HG02884 (cell line): ENCODE data around the gene ZNF282.
"Not testable (repeated sequence)": the region's sequence is repeated elsewhere in the genome, so short reads cannot be mapped to it uniquely, and the experiment has no call there.

ENCODE experiments used
- ATAC-seq: cut with Tn5 transposase; IDR thresholded peaks from one replicate; pipeline ENCODE4 v1.9.1; 2021; ENCODE audit warnings: mild to moderate bottlenecking, moderate library complexity; ENCODE audit not compliant: unreplicated experiment

ZNF282 gene

DNA sequence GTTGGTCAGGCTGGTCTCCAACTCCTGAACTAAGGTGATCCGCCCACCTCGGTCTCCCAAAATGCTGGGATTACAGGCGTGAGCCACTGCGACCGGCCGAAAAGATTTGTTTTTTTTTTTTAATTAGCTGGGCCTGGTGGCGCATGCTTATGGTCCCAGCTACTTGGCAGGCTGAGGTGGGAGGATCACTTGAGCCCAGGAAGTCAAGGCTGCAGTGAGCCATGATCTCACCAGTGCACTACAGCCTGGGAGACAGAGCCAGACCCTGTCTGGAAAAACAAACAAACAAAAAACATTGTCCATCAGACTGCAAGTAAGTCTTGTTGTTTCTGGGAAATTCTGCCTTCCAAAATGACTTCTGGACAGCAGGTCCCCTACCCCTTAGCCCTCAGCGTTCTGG, 27.8 kb downstream of the ZNF282 start:
- ATAC-seq: no peak

DNA sequence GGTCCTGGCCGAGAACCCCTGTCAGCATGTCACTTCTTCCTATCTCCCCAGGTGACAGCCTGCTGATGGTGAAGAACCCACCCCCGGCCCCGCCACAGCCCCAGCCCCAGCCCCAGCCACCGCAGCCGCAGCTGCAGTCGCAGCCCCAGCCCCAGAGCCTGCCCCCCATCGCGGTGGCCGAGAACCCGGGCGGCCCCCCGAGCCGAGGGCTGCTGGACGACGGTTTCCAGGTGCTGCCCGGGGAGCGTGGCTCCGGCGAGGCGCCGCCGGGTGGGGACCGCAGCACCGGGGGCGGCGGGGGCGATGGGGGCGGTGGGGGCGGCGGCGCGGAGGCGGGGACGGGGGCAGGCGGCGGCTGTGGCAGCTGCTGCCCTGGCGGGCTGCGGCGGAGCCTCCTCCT, 28.4 kb downstream of the ZNF282 start:
- ATAC-seq: no peak

DNA sequence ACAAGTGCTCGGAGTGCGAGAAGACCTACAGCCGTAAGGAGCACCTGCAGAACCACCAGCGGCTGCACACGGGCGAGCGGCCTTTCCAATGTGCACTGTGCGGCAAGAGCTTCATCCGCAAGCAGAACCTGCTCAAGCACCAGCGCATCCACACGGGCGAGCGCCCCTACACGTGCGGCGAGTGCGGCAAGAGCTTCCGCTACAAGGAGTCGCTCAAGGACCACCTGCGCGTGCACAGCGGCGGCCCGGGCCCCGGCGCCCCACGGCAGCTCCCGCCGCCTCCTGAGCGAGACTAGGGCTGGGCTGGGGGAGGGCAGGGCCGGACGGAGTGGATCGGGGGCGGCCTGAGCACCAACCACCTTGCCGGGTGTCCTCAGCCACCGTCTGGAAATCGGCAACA, 29.0 kb downstream of the ZNF282 start:
- ATAC-seq: no peak

DNA sequence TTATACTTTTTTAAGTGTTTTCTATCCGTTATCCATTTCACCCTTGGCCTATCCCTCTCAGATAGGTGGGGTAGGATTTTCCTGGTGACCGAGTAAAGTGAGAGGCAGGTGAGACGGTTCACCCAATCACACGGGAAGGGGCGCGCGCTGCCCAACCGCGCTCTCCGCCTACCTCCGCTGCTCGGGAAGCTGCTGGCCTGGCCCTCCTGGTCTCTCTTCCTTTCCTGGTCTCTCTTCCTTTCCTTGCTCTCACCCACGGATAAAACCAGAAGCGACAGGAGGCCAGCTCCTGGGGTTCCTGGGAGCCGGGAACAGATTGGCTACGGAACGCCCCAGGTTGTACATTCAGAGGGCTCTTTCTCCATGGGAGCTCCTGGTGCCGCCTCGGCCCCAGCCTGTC, 29.8 kb downstream of the ZNF282 start:
- no peak for ATAC-seq

- ATAC-seq: no peak
These were observed 30.3 kb downstream of the ZNF282 start for GRCh38 chr7:149225656-149226055.

DNA sequence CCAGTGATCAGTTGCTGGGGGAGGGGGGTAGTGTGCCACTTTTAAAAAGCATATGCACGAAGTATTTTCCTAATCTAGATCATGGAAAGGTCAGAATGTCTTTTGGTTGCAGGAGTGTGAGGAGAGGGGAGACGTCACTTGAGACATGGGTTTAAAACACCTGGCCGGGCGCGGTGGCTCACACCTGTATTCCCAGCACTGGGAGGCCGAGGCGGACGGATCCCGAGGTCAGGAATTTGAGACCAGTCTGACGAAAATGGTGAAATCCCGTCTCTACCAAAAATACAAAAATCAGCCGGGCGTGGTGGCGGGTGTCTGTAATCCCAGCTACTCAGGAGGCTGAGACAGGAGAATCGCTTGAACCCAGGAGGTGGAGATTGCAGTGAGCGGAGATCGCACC, 31.0 kb downstream of the ZNF282 start:
- not testable (repeated sequence) for ATAC-seq

DNA sequence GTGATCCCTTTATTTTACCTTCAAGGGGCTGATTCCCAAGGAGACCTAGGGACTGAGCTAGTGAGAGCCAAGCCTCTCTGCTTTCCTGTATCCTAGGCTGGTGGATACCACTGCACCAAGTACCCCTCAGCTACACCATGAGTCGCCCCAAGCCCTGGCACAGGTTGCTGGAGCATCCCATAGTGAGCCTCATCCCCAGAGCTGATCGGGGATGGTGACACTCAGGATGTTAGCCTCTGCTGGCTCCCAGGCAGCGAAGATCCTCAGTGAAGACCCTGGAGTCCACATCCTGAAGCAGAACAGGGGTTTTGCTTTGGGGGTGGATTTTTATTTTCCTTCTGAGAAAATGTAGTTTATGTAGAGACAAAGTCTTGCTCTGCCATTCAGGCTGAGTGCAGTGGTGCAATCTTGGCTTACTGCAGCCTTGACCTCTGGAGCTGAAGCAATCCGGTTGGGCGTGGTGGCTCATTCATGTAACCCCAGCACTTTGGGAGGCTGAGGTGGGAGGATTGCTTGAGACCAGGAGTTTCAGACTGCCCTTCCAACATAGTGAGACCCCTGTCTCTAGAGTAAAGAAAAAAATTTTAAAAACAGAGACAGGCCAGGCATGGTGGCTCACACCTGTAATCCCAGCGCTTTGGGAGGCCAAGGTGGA, 31.6 kb downstream of the ZNF282 start:
- no peak for ATAC-seq

GRCh38 chr7:149228831-149229471, 33.6 kb downstream of the ZNF282 start:
- ATAC-seq: no peak

DNA sequence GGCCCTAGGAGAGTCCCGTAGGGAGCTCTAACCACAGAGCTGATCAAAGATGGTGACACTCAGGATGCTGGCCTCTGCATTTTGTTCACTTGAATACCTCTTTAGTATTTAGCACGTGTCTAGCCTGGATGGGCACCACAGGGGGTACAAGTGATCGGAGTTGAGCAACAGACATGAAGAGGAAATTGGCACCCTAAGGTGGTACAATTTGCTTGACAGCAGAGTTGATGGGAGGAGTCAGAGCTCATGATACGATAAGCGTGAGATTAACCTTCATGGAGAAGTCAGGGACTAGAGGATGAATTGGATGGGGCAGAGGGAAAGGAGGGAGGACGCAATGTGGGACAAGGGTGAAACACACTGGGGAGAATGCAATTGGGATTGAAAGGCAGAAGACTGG, 34.2 kb downstream of the ZNF282 start:
- ATAC-seq: no peak

- no peak for ATAC-seq
These were observed 37.0 kb downstream of the ZNF282 start for GRCh38 chr7:149232362-149232761.

DNA sequence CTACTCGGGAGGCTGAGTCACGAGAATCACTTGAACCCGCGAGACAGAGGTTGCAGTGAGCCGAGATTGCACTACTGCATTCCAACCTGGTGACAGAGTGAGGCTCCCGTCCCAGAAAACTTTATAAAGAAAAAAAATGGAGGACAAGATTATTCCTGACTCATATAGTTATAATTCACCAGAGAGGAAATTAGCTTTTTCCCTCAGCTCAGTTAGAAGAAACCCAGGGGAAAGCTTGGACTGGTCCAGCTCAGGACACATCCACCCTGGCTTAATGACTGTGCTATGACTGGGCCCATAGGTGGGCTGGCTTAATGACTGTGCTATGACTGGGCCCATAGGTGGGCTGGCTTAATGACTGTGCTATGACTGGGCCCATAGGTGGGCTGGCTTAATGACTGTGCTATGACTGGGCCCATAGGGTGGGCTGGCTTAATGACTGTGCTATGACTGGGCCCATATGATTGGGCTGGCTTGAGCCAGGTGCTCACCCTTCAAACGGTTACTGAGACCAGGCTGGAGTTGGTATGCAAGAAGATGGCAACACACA, 38.4 kb downstream of the ZNF282 start:
- not testable (repeated sequence) for ATAC-seq

- no peak for ATAC-seq
These were observed 42.2 kb downstream of the ZNF282 start for GRCh38 chr7:149237502-149237901.

GRCh38 chr7:149238051-149238450, 42.7 kb downstream of the ZNF282 start:
- no peak for ATAC-seq

GRCh38 chr7:149239345-149240143, 44.2 kb downstream of the ZNF282 start, which contains the start of gene ZNF212:
ZNF212 (plus strand) TSS chr7:149239651; CDS start chr7:149239779, 128 bp downstream.
- peak; percentile 99 for ATAC-seq

- no peak for ATAC-seq
These were observed 45.3 kb downstream of the ZNF282 start for GRCh38 chr7:149240637-149241036.

DNA sequence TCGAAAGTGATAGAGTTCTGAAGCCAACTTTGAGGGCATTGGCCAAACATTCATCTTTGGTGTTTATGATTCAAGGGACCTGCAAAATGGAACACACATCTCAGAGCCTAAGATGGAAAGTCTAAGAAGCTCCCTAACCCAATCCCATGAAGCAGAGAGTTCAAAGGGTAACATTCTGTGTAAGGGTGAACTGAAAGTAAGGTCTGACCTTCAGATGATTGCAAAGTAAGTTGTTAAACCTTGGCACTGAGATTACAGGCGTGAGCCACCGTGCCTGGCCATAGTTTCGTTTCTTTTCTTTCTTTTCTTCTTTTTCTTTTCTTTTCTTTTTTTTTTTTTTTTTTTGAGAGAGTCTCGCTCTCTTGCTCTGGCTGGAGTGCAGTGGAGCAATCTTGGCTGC, 46.4 kb downstream of the ZNF282 start:
- no peak for ATAC-seq

DNA sequence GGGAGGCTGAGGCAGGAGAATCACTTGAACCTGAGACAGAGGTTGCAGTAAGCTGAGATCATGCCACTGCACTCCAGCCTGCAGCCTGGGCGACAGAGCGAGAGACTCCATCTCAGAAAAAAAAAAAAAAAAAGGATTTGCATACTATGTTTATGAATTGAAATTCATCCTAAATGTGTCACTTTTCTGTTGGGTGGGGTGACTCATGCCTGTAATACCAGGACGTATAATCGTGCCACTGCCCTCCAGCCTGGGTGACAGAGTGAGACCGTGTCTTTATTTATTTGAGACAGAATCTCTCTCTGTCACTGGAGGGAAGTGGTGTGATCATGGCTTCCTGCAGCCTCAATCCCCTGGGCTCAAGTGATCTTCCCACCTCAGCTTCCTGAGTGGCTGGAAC, 49.9 kb downstream of the ZNF282 start:
- no peak for ATAC-seq

GRCh38 chr7:149245744-149246143, 50.4 kb downstream of the ZNF282 start:
- no peak for ATAC-seq

- peak; percentile 47 for ATAC-seq
These were observed 53.4 kb downstream of the ZNF282 start for GRCh38 chr7:149248777-149249176.

DNA sequence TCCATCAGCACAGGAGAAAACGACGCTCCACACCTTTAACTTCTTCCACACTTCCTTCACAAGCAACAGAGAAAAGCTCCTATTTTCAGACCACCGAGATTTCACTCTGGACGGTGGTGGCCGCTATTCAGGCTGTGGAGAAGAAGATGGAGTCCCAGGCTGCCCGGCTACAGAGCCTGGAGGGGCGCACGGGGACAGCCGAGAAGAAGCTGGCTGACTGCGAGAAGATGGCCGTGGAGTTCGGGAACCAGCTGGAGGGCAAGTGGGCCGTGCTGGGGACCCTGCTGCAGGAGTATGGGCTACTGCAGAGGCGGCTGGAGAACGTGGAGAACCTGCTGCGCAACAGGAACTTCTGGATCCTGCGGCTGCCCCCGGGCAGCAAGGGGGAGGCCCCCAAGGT, 54.8 kb downstream of the ZNF282 start:
- not testable (repeated sequence) for ATAC-seq

- not testable (repeated sequence) for ATAC-seq
These were observed 56.2 kb downstream of the ZNF282 start for GRCh38 chr7:149251518-149251917.

- ATAC-seq: no peak
These were observed 57.0 kb downstream of the ZNF282 start for GRCh38 chr7:149252378-149252777.
